ENCODE measurements around the gene CFAP119. TPM values are rescaled to one million over a fixed set of nuclear protein-coding genes. Genes with fewer than 3 reads are reported as not detected.
A peak's percentile ranks its signal among the peaks of the same experiment; 100 is the strongest.

The CFAP119 gene
- total and polyA plus RNA-seq, 9 of the 15 experiments (the other 6 are each of a cell fraction or from before 2014, with no cell fraction given) = 5.5 to 33.7 (median 9.6) TPM

- TF ChIP-seq MGA (IDR thresholded peaks at IDR 0.05) = no peak
- no peak for TF ChIP-seq ZNF717 (CRISPR knock-in tag; IDR thresholded peaks at IDR 0.05)
- peak; percentile 93; the same call in 1 of the 2 replicates for TF ChIP-seq HDGF (IDR thresholded peaks at IDR 0.05)
- TF ChIP-seq MBD1 (CRISPR knock-in tag; IDR thresholded peaks at IDR 0.05) = 0 out of 2 replicates have a peak, but pooled peaks have one; percentile 75
- no peak for TF ChIP-seq GTF2A2 (tag; IDR thresholded peaks at IDR 0.05)
- no peak for TF ChIP-seq SFPQ (IDR thresholded peaks at IDR 0.05; ENCODE audit: low read depth, low read length)
- no peak for TF ChIP-seq ZNF436 (CRISPR knock-in tag; IDR thresholded peaks at IDR 0.05)
- no peak for TF ChIP-seq ARID3A (IDR thresholded peaks at IDR 0.05; ENCODE audit: borderline replicate concordance, low read depth, low read length)
- TF ChIP-seq CAMTA2 (CRISPR knock-in tag; conservative IDR thresholded peaks at IDR 0.05) = no peak
- no peak for TF ChIP-seq USF1 (CRISPR knock-in tag; IDR thresholded peaks at IDR 0.05)
Observed at GRCh38 chr16:30805056-30805369, 43.2 kb upstream of the CFAP119 start (continued).

Measured in K562 (cell line).